K562 (cell line): ENCODE results near the gene TMEM14C. TPM values are rescaled to one million over a fixed set of nuclear protein-coding genes. Genes with fewer than 3 reads are reported as not detected.

Experiments
- CBX3 ChIP-seq, 2 experiments: IDR thresholded peaks; 1 replicate in 1 of 2; 2 replicates in 1 of 2; pipeline ENCODE4 v1.6.1; 2012; ENCODE audit warnings: inconsistent platforms in 2 of 2, low read length in 2 of 2, borderline replicate concordance in 1 of 2, control low read depth in 1 of 2
- ELK3 ChIP-seq: fragments of 450-650 bp; formaldehyde crosslinking; IDR thresholded peaks from 2 replicates; pipeline ENCODE4 v1.4.0; 2020; ENCODE audit warnings: mild to moderate bottlenecking
- ETS1 ChIP-seq: conservative IDR thresholded peaks from 2 replicates; pipeline ENCODE4 v1.6.1; 2011; ENCODE audit warnings: low read depth, mild to moderate bottlenecking, low read length; ENCODE audit not compliant: control insufficient read depth
- GTF2F1 ChIP-seq: IDR thresholded peaks from 2 replicates; pipeline ENCODE4 v1.6.1; 2011; ENCODE audit warnings: low read depth, low read length, improper control_type of control experiment
- ILK ChIP-seq: fragments of 450-650 bp; IDR thresholded peaks from 2 replicates; pipeline ENCODE4 v1.6.1; 2016; ENCODE audit warnings: missing genetic modification characterization, low read depth, mild to moderate bottlenecking, missing compliant biosample characterization, moderate library complexity, borderline replicate concordance
- MED1 ChIP-seq: sonication (generic); formaldehyde crosslinking; IDR thresholded peaks from 2 replicates; pipeline ENCODE4 v1.8.1; 2023; ENCODE audit warnings: missing genetic modification reagents, borderline replicate concordance
- NFATC3 ChIP-seq: fragments of 450-650 bp; IDR thresholded peaks from 2 replicates; pipeline ENCODE4 v1.6.1; 2017; ENCODE audit warnings: mild to moderate bottlenecking
- NFIX ChIP-seq: fragments of 250-450 bp; sonication (Bioruptor Pico); IDR thresholded peaks from 2 replicates; pipeline ENCODE4 v1.4.0; 2020; ENCODE audit warnings: low read depth, mild to moderate bottlenecking, moderate library complexity
- POLR2AphosphoS2 ChIP-seq: IDR thresholded peaks from 2 replicates; pipeline ENCODE4 v1.6.1; 2012; ENCODE audit warnings: low read length, improper control_type of control experiment
- RFX5 ChIP-seq: IDR thresholded peaks from 2 replicates; pipeline ENCODE4 v1.6.1; 2011; ENCODE audit warnings: low read depth, mild to moderate bottlenecking, improper control_type of control experiment, low read length
- ZBTB40 ChIP-seq, 2 experiments: fragments of 450-650 bp in 1 of 2; sonication (generic) in 1 of 2; formaldehyde crosslinking in 1 of 2; IDR thresholded peaks; 2 replicates each; pipeline versions ENCODE4 v1.7.1 to v1.9.0; 2016 to 2022; ENCODE audit warnings: inconsistent platforms in 1 of 2, mild to moderate bottlenecking in 1 of 2, missing genetic modification reagents in 1 of 2
- ZNF133 ChIP-seq: fragments of 250-450 bp; sonication (Bioruptor Pico); IDR thresholded peaks from 2 replicates; pipeline ENCODE4 v1.4.0; 2020; ENCODE audit warnings: mild to moderate bottlenecking
- ZNF143 ChIP-seq: sonication (generic); formaldehyde crosslinking; IDR thresholded peaks from 2 replicates; pipeline ENCODE4 v1.9.0; 2022; ENCODE audit warnings: mild to moderate bottlenecking, missing genetic modification reagents
- ZNF232 ChIP-seq: sonication (generic); formaldehyde crosslinking; IDR thresholded peaks from 2 replicates; pipeline ENCODE4 v1.8.0; 2022; ENCODE audit warnings: mild to moderate bottlenecking, missing genetic modification reagents
- polyA plus RNA-seq, 8 experiments: library from polyadenylated mRNA; depleted of rRNA in 4 of 8; stranded (reverse) in 5 of 8; unstranded in 3 of 8; fragments of >200 nt; fragmentation: Nextera tagmentation in 2 of 8; fragmentation: Illumina TruSeq in 1 of 8; extraction: Ambion mirVana in 2 of 8; extraction: Trizol in 1 of 8; gene quantifications; 2 replicates each; pipeline versions ENCODE4 v1.2.1 to v1.2.3, GENCODE V29; 2011 to 2014; ENCODE audit warnings: inconsistent platforms in 1 of 8, missing spikeins in 1 of 8
- total RNA-seq, 7 experiments: library from RNA; depleted of rRNA in 6 of 7; stranded (reverse); fragments of >200 nt in 6 of 7; fragmentation: Illumina TruSeq in 2 of 7; extraction: Trizol in 2 of 7; gene quantifications; 2 replicates each; pipeline versions ENCODE4 v1.2.1 to v1.2.3, GENCODE V29; 2011 to 2021; ENCODE audit warnings: low replicate concordance in 1 of 7

The TMEM14C gene
- total and polyA plus RNA-seq, 9 of the 15 experiments (the other 6 are each of a cell fraction or from before 2014, with no cell fraction given), result 151 to 496 (median 263) TPM

GRCh38 chr6:10694302-10695085 is 28.4 kb upstream of the TMEM14C start, which contains the start of the genes C6orf52 and PAK1IP1 (continued):
- TF ChIP-seq ELK3, result no peak
- peak in 1 of 2 experiments; percentile 94; a peak in 2 of 3 replicates for TF ChIP-seq CBX3 (IDR thresholded peaks at IDR 0.05; ENCODE audit: borderline replicate concordance in 1 of 2, low read length in 2 of 2)
- TF ChIP-seq NFATC3, result peak; percentile 78; the same call in 1 of the 2 replicates
- TF ChIP-seq NFIX (CRISPR knock-in tag), result no peak
- no peak for TF ChIP-seq MED1 (CRISPR knock-in tag)
- TF ChIP-seq ZNF143 (CRISPR knock-in tag), result no peak
- TF ChIP-seq ETS1, result peak; percentile 45
- TF ChIP-seq RFX5, result peak; percentile 61; the same call in 1 of the 2 replicates
- no peak for TF ChIP-seq ZNF133 (CRISPR knock-in tag)
- TF ChIP-seq POLR2AphosphoS2, result peak; percentile 82; the same call in 1 of the 2 replicates
- no peak for TF ChIP-seq ILK
- TF ChIP-seq ZBTB40 (IDR thresholded peaks at IDR 0.05), result peak; percentile 96
- TF ChIP-seq ZBTB40 (CRISPR knock-in tag; IDR thresholded peaks at IDR 0.05), result no peak
- TF ChIP-seq GTF2F1, result no peak; the same call in 1 of the 2 replicates
- TF ChIP-seq ZNF232 (CRISPR knock-in tag), result no peak
